Hepatocyte (in vitro differentiated cells): ENCODE results near the gene NPIPB6. TPM values are rescaled to one million over a fixed set of nuclear protein-coding genes. Genes with fewer than 3 reads are reported as not detected.
"Not testable (repeated sequence)": the region's sequence is repeated elsewhere in the genome, so short reads cannot be mapped to it uniquely, and the experiment has no call there.

Experiments used
- DNase-seq: peaks from one replicate; pipeline ENCODE4 v3.0.0-alpha.2; 2016; ENCODE audit warnings: low spot score
- H2AFZ ChIP-seq: fragments of 200-600 bp; sonication (generic); 2 replicates; pipeline ENCODE4 v1.6.0; 2016; ENCODE audit warnings: antibody characterized with exemption, mild to moderate bottlenecking
- H3K27ac ChIP-seq: fragments of 200-600 bp; sonication (generic); 2 replicates; pipeline ENCODE4 v1.5.1; 2016; ENCODE audit warnings: mild to moderate bottlenecking
- H3K27me3 ChIP-seq: fragments of 200-600 bp; sonication (generic); 2 replicates; pipeline ENCODE4 v1.6.1; 2016
- H3K36me3 ChIP-seq: fragments of 200-600 bp; sonication (generic); replicated peaks from 2 replicates; pipeline ENCODE4 v1.5.1; 2016; ENCODE audit warnings: low read depth; ENCODE audit not compliant: insufficient read depth
- H3K4me1 ChIP-seq: fragments of 200-600 bp; sonication (generic); 2 replicates; pipeline ENCODE4 v1.5.1; 2016; ENCODE audit warnings: mild to moderate bottlenecking, moderate library complexity; ENCODE audit not compliant: insufficient read depth
- H3K4me2 ChIP-seq: fragments of 200-600 bp; sonication (generic); 2 replicates; pipeline ENCODE4 v1.6.0; 2016
- H3K4me3 ChIP-seq: fragments of 200-600 bp; sonication (generic); 2 replicates; pipeline ENCODE4 v1.5.1; 2016; ENCODE audit warnings: mild to moderate bottlenecking
- H3K79me2 ChIP-seq: fragments of 200-600 bp; sonication (generic); 2 replicates; pipeline ENCODE4 v1.6.0; 2017; ENCODE audit warnings: mild to moderate bottlenecking
- H3K9me2 ChIP-seq: fragments of 200-600 bp; sonication (generic); replicated peaks from 2 replicates; pipeline ENCODE4 v1.6.0; 2017; ENCODE audit warnings: mild to moderate bottlenecking; ENCODE audit not compliant: insufficient read depth
- H3K9me3 ChIP-seq: fragments of 200-600 bp; sonication (generic); 2 replicates; pipeline ENCODE4 v1.5.1; 2016; ENCODE audit warnings: low read depth, mild to moderate bottlenecking
- H4K20me1 ChIP-seq: fragments of 200-600 bp; sonication (generic); 2 replicates; pipeline ENCODE4 v1.6.0; 2016; ENCODE audit warnings: mild to moderate bottlenecking; ENCODE audit not compliant: insufficient read depth, poor library complexity, severe bottlenecking
- WGBS: methylation state at CpG from one replicate; pipeline ENCODE4 v1.1.6; 2016; ENCODE audit warnings: low lambda C conversion rate; ENCODE audit errors: missing lambda C conversion rate; 5-methylcytosine and 5-hydroxymethylcytosine counted together
- polyA plus RNA-seq: library from polyadenylated mRNA; unstranded; fragments of >200 nt; fragmentation: Nextera tagmentation; extraction: Ambion mirVana; gene quantifications from 2 replicates; pipeline ENCODE4 v1.2.1, GENCODE V29; 2016
- total RNA-seq: library from RNA; depleted of rRNA; stranded (reverse); fragments of >200 nt; gene quantifications from 2 replicates; pipeline ENCODE4 v1.2.3, GENCODE V29; 2014
- TF ChIP-seq, protein P1 (sequence below): fragments of 200-600 bp; sonication (generic); IDR thresholded peaks from 2 replicates; pipeline ENCODE4 v1.5.1; 2016; ENCODE audit warnings: antibody characterized with exemption, mild to moderate bottlenecking; ENCODE audit not compliant: poor library complexity

The NPIPB6 gene
- total and polyA plus RNA-seq, 2 experiments from 2014 or later, result 1.9 to 2.0 TPM

DNA sequence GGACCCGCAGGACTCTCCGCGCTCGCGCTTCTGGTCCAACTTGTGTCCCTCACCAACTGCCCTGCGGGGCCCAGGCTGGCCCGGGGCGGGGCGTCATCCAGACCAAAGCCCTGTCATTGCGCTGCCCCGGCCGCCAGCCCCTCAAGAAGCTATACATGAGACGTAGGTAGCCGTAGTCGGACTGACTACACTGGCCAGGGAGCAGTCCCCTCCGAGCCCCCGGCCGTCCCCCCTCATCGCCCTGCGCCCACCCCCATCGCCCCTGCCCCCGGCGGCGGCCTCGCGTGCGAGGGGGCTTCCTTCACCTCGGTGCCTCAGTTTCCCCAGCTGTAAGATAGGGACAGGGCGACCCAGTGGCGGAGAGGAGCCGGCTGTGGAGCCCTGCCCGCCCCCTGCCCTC, 4.6 kb upstream of the NPIPB6 start:
- not testable (repeated sequence) for H3K4me3 ChIP-seq, H3K27me3 ChIP-seq, H4K20me1 ChIP-seq, H3K9me3 ChIP-seq, H3K79me2 ChIP-seq, H3K4me1 ChIP-seq, H3K4me2 ChIP-seq, H3K36me3 ChIP-seq, H3K27ac ChIP-seq, H3K9me2 ChIP-seq, H2AFZ ChIP-seq
- DNase-seq, result peak; percentile 2
- 81% methylated on average over 9 of the region's 32 CpGs for WGBS

DNA sequence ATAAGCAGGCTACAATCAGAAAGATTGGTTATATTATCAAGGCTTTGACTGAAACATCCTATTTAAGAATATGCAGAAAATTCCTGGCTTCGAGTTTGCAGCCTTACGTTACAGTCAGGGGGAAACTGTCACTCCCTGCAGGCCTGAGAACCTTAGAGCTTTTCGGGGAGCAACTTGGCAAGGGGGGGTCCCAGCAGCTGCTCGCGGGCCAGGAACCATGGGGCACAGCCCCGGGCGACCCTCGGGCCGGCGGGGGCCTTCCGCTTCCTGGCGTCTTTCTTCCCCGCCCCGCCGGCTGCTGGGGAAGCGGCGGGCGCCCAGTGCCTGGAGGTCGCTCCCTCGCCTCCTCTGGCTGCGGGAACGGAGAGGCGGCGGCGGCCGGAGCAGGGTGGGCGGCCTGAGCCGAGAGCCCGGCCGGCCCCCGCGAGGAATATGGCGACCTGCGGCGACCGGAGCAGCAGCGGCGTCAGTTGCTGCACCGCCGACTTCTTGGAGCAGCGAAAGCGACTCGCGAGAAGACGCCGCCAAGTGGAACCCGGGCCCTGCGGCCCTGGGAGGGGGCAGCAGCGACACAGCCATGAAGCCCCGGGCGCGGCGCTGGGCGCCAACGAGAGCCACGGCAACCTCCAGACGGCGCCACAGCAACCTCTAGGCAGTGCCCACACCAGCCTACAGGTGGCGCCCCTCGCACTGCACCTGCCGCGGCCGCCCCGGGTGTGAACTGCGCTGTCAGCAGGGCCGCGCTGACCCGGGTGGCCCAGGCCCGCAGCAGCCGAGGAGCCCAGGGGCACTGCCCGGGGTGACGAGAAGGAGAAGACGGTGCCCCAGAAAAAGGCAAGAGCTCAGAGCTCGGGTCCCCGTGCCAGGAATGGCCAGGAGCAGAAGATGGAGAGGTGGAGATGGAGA, 1.2 kb upstream of the NPIPB6 start:
- H3K4me3 ChIP-seq, H3K4me2 ChIP-seq, H3K27ac ChIP-seq, H4K20me1 ChIP-seq, H3K9me3 ChIP-seq, H3K36me3 ChIP-seq, H3K4me1 ChIP-seq, H2AFZ ChIP-seq, H3K9me2 ChIP-seq, H3K79me2 ChIP-seq, DNase-seq, H3K27me3 ChIP-seq: not testable (repeated sequence)
- TF ChIP-seq, protein P1, sequence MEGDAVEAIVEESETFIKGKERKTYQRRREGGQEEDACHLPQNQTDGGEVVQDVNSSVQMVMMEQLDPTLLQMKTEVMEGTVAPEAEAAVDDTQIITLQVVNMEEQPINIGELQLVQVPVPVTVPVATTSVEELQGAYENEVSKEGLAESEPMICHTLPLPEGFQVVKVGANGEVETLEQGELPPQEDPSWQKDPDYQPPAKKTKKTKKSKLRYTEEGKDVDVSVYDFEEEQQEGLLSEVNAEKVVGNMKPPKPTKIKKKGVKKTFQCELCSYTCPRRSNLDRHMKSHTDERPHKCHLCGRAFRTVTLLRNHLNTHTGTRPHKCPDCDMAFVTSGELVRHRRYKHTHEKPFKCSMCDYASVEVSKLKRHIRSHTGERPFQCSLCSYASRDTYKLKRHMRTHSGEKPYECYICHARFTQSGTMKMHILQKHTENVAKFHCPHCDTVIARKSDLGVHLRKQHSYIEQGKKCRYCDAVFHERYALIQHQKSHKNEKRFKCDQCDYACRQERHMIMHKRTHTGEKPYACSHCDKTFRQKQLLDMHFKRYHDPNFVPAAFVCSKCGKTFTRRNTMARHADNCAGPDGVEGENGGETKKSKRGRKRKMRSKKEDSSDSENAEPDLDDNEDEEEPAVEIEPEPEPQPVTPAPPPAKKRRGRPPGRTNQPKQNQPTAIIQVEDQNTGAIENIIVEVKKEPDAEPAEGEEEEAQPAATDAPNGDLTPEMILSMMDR, result peak; percentile 6
- 5% methylated on average over 4 of the region's 75 CpGs for WGBS

DNA sequence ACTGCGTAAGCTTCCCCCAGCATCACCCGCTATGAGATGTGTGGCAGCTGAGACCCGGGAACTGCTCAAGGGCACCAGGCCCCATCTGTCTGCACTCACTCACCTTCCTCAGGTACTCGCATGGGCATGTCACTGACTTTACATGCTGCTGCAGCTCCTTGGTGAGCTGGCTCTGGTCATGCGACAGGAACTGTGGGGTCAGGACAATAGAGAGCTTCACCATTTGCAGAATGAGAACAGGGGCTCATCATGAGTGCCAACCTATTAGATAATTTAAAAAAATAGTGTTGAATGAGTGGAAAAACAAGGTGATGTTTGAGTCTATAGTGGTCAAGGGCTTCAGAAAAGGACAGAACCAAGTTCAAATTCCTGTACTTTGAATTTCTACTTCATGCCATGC, 708 bp downstream of the NPIPB6 start:
- H3K9me2 ChIP-seq, H2AFZ ChIP-seq, H3K27me3 ChIP-seq, H3K4me3 ChIP-seq, H3K4me2 ChIP-seq, H3K36me3 ChIP-seq, DNase-seq, H3K27ac ChIP-seq, H4K20me1 ChIP-seq, H3K79me2 ChIP-seq, H3K4me1 ChIP-seq, H3K9me3 ChIP-seq: not testable (repeated sequence)
- 89% methylated on average over 1 of the region's 5 CpGs for WGBS

DNA sequence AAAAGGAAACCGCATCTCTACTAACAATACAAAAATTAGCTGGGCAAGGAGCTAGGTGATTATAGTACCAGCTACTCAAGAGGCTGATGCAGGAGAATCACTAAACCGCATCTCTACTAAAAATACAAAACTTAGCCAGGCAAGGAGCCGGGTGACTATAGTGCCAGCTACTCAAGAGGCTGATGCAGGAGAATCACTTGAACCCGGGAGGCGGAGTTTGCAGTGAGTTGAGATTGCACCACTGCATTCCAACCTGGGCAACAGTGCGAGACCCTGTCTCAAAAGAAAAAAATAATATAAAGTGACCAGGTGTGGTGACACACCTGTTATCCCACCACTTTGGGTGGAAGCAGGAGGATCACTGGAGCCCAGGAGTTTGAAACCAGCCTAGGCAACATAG, 25.1 kb downstream of the NPIPB6 start:
- not testable (repeated sequence) for H3K79me2 ChIP-seq, H3K4me1 ChIP-seq, H3K9me2 ChIP-seq, DNase-seq, H3K27ac ChIP-seq, H3K36me3 ChIP-seq, H4K20me1 ChIP-seq, H3K4me3 ChIP-seq, H3K27me3 ChIP-seq, H3K9me3 ChIP-seq, H2AFZ ChIP-seq, H3K4me2 ChIP-seq
- WGBS, result 96% methylated on average over 5 of the region's 6 CpGs

DNA sequence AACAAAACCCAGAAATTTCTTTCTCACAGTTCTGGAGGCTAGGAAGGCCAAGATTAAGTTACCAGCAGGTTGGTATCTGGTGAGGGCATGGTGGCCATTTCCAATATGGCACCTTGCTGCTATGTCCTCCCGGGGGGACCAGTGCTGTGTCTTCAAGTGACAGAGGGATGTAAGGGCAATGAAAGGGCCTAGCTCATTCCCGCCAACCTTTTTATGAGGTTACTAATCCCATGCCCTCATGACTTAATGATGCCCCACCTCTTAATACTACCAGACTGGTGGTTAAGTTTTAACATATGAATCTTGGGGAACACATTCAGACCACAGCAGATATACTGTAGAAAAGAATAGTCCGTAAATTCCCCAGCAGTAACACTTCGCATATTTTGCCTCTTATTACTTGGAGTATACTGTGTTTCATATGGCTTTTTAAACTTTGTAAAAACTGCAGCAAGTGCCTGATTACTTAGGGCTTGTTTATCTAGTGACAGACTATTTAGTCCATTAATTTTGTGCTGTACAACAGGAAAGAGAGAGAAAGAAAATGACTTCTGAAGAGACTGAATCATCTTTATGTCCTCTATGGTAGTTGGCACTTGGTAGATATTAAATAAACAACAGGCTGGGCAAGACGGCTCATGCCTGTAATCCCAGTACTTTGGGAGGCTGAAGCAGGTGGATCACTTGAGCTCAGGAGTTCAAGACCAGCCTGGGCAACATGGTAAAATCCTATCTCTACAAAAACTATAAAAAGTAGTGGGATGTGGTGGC, 26.2 kb downstream of the NPIPB6 start:
- H3K4me1 ChIP-seq, H2AFZ ChIP-seq, H3K79me2 ChIP-seq, H3K4me3 ChIP-seq, H3K9me2 ChIP-seq, DNase-seq, H3K27ac ChIP-seq, H3K36me3 ChIP-seq, H3K4me2 ChIP-seq, H4K20me1 ChIP-seq, H3K9me3 ChIP-seq, H3K27me3 ChIP-seq: not testable (repeated sequence)
- 76% methylated on average over 4 of the region's 5 CpGs for WGBS

DNA sequence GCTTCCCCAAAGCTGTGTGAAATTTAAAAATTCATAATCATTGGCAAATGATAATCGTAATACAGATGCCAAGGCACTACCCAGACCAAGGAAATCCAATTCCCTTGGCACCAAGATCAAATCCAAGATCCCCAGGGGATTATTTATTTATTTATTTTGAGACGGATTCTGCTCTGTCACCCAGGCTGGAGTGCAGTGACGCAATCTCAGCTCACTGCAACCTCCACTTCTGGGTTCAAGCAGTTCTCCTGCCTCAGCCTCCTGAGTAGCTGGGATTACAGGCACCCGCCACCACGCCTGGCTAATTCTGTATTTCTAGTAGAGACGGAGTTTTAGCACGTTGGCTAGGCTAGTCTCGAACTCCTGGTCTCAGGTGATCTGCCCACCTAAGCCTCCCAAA, 27.6 kb downstream of the NPIPB6 start:
- H3K4me3 ChIP-seq, H4K20me1 ChIP-seq, H3K9me2 ChIP-seq, H3K4me2 ChIP-seq, H3K79me2 ChIP-seq, H3K4me1 ChIP-seq, H3K36me3 ChIP-seq, H3K27me3 ChIP-seq, H3K27ac ChIP-seq, DNase-seq, H3K9me3 ChIP-seq, H2AFZ ChIP-seq: not testable (repeated sequence)
- WGBS, result 94% methylated on average over 8 of the region's 8 CpGs

DNA sequence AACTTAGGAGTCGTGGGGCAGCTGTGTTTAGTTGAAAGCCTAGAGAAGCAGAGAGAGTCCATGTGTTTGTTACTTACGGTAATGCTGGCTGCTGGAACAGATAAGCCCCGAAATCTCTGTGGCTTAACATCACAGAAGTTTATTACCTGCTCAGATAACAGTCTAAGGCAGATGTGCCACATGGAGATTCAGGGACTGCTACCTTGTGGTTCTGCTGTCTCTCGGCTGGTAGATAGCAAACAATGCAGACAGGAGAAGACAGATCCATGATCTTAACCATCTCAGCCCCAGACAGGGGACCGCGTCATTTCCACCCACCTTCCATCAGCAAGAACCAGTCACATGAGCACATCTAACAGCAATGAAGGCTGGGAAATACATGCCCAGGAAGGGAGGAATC, 30.7 kb downstream of the NPIPB6 start:
- WGBS, result 25% methylated on average over 6 of the region's 6 CpGs
- H4K20me1 ChIP-seq, H2AFZ ChIP-seq, H3K27ac ChIP-seq, H3K36me3 ChIP-seq, H3K4me2 ChIP-seq, H3K9me2 ChIP-seq, DNase-seq, H3K4me1 ChIP-seq, H3K4me3 ChIP-seq, H3K27me3 ChIP-seq, H3K9me3 ChIP-seq, H3K79me2 ChIP-seq: not testable (repeated sequence)

DNA sequence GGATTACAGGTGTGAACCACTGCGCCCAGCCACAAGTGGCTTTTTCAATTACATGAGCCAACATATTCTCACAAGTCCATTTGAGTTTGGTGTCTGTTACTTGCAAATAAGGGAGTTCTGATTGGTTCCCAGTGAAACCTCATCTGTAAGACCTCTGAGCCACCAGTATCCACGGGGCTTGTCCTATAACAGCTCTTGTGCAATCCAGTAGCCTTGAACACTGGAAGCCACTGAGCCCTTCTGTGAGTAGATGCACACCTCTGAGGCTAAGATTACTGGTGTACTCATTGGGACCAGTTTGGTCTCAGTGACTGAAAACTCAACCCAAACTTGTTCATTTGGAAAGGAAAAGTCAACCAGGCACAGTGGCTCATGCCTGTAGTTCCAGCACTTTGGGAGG, 32.3 kb downstream of the NPIPB6 start:
- not testable (repeated sequence) for H2AFZ ChIP-seq, DNase-seq, H3K4me3 ChIP-seq, H3K27me3 ChIP-seq, H3K27ac ChIP-seq, H3K36me3 ChIP-seq, H4K20me1 ChIP-seq, H3K9me3 ChIP-seq, H3K79me2 ChIP-seq, H3K4me2 ChIP-seq, H3K9me2 ChIP-seq, H3K4me1 ChIP-seq
- 72% methylated on average over 2 of the region's 2 CpGs for WGBS
